ENCODE data around the gene ZBTB7C. TPM values are rescaled to one million over a fixed set of nuclear protein-coding genes. Genes with fewer than 3 reads are reported as not detected.
"Not testable (repeated sequence)": the region's sequence is repeated elsewhere in the genome, so short reads cannot be mapped to it uniquely, and the experiment has no call there.

The ZBTB7C gene
- total RNA-seq, 1 donor from 2014 or later, result 0.17 TPM

- no peak for TF ChIP-seq CTCF (conservative IDR thresholded peaks at IDR 0.05; ENCODE audit: low read depth, low read length)
- no peak overlapping the region for H3K4me3 ChIP-seq (ENCODE audit: low read depth, low read length)
- DNase-seq (ENCODE audit: low read depth), result no peak
These were observed 41.5 kb upstream of the ZBTB7C start for GRCh38 chr18:48450685-48451084.

- H3K4me3 ChIP-seq (ENCODE audit: low read depth, low read length), result no peak overlapping the region
- TF ChIP-seq CTCF (conservative IDR thresholded peaks at IDR 0.05; ENCODE audit: low read depth, low read length), result peak; percentile 95
- DNase-seq (ENCODE audit: low read depth), result no peak
These were observed 37.5 kb upstream of the ZBTB7C start for GRCh38 chr18:48446582-48447225.

- no peak for DNase-seq (ENCODE audit: low read depth)
- TF ChIP-seq CTCF (conservative IDR thresholded peaks at IDR 0.05; ENCODE audit: low read depth, low read length), result peak; percentile 98
- no peak overlapping the region for H3K4me3 ChIP-seq (ENCODE audit: low read depth, low read length)
These were observed 36.4 kb upstream of the ZBTB7C start for GRCh38 chr18:48445540-48445939.

- H3K4me3 ChIP-seq (ENCODE audit: low read depth, low read length), result no peak overlapping the region
- TF ChIP-seq CTCF (conservative IDR thresholded peaks at IDR 0.05; ENCODE audit: low read depth, low read length), result no peak
- no peak for DNase-seq (ENCODE audit: low read depth)
These were observed 33.6 kb upstream of the ZBTB7C start for GRCh38 chr18:48442761-48443160.

GRCh38 chr18:48441405-48441881, 32.3 kb upstream of the ZBTB7C start:
- H3K4me3 ChIP-seq (ENCODE audit: low read depth, low read length), result no peak overlapping the region
- DNase-seq (ENCODE audit: low read depth), result no peak
- TF ChIP-seq CTCF (conservative IDR thresholded peaks at IDR 0.05; ENCODE audit: low read depth, low read length), result no peak

GRCh38 chr18:48440924-48441323, 31.7 kb upstream of the ZBTB7C start:
- no peak for DNase-seq (ENCODE audit: low read depth)
- TF ChIP-seq CTCF (conservative IDR thresholded peaks at IDR 0.05; ENCODE audit: low read depth, low read length), result no peak
- no peak overlapping the region for H3K4me3 ChIP-seq (ENCODE audit: low read depth, low read length)

GRCh38 chr18:48436907-48437306, 27.7 kb upstream of the ZBTB7C start:
- no peak for DNase-seq (ENCODE audit: low read depth)
- H3K4me3 ChIP-seq (ENCODE audit: low read depth, low read length), result no peak overlapping the region
- no peak for TF ChIP-seq CTCF (conservative IDR thresholded peaks at IDR 0.05; ENCODE audit: low read depth, low read length)

- not testable (repeated sequence) for DNase-seq (ENCODE audit: low read depth)
These were observed 25.2 kb upstream of the ZBTB7C start for GRCh38 chr18:48434382-48434781.

More at GRCh38 chr18:48434382-48434781, 25.2 kb upstream of the ZBTB7C start:
- H3K4me3 ChIP-seq (ENCODE audit: low read depth, low read length), result not testable (repeated sequence)

Measured in epithelial cell of proximal tubule (primary cell).